HFFc6 (cell line): ENCODE results near the gene CLIC3. TPM values are rescaled to one million over a fixed set of nuclear protein-coding genes. Genes with fewer than 3 reads are reported as not detected.

Experiments
- DNase-seq: peaks from one replicate; pipeline ENCODE4 v3.0.0-alpha.2; 2018
- H3K27ac Mint-ChIP-seq: 2 replicates; pipeline ENCODE4 v1.8.0; 2020; ENCODE audit warnings: mild to moderate bottlenecking, mixed read lengths
- H3K27me3 Mint-ChIP-seq: 2 replicates; pipeline ENCODE4 v1.8.0; 2021; ENCODE audit warnings: mild to moderate bottlenecking, moderate library complexity, mixed read lengths; ENCODE audit not compliant: insufficient read depth
- H3K36me3 Mint-ChIP-seq: 2 replicates; pipeline ENCODE4 v1.8.0; 2021; ENCODE audit warnings: low read depth, mixed read lengths
- H3K4me1 Mint-ChIP-seq: 2 replicates; pipeline ENCODE4 v1.8.0; 2020; ENCODE audit warnings: low read depth, mixed read lengths
- H3K4me3 Mint-ChIP-seq: 2 replicates; pipeline ENCODE4 v1.8.0; 2020; ENCODE audit warnings: mild to moderate bottlenecking, moderate library complexity, mixed read lengths
- H3K9me3 Mint-ChIP-seq: 2 replicates; pipeline ENCODE4 v1.8.0; 2020; ENCODE audit warnings: mild to moderate bottlenecking, mixed read lengths
- total RNA-seq, 6 experiments: library from RNA; stranded (reverse); fragmentation: NEBNext Ultra II Directional; extraction: Animal tissue kit (Norgen Biotek cat#: 25700); gene quantifications; 2 replicates in 1 of 6; 3 replicates in 5 of 6; pipeline ENCODE4 v1.2.3, GENCODE V29; 2021
- TF ChIP-seq, protein P1 (sequence below): fragments of 200-600 bp; sonication (generic); IDR thresholded peaks from 2 replicates; pipeline ENCODE4 v1.5.0; 2021; ENCODE audit warnings: antibody characterized with exemption, mild to moderate bottlenecking

The CLIC3 gene
- total RNA-seq, 6 experiments from 2014 or later = 2.7 to 14.6 (median 4.0) TPM

DNA sequence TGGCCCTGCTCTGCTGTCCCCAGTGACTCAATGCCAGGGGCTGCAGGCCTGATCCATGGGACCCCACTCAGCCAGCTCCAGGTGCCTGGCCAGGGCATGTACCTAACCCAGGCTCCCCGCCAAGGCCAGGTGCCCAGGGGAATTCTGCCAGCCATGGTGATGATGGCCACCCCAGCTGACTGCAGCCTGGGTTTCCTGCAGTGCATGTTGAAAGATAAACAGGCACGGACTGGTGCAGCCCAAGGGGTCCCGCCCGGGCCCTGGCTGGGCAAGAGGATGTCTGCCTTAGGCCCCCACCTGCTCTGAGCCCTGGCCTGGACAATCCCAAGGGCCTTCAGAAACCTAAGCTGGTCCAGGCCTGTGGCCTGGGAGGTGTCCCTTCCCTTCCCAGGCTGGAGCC lies 30.5 kb upstream of the CLIC3 start:
- 0 out of 2 replicates have a peak, but pooled peaks cover 5% of the 10 kb centered on the region for H3K4me1 Mint-ChIP-seq
- peaks cover 3% of the 10 kb centered on the region; the same call in 1 of the 2 replicates for H3K27me3 Mint-ChIP-seq
- H3K4me3 Mint-ChIP-seq = peak overlapping the region; percentile 86
- no peak overlapping the region for H3K27ac Mint-ChIP-seq
- no peaks in the 10 kb centered on the region for H3K36me3 Mint-ChIP-seq
- H3K9me3 Mint-ChIP-seq = no peaks in the 10 kb centered on the region
- DNase-seq = no peak
- TF ChIP-seq, protein P1, sequence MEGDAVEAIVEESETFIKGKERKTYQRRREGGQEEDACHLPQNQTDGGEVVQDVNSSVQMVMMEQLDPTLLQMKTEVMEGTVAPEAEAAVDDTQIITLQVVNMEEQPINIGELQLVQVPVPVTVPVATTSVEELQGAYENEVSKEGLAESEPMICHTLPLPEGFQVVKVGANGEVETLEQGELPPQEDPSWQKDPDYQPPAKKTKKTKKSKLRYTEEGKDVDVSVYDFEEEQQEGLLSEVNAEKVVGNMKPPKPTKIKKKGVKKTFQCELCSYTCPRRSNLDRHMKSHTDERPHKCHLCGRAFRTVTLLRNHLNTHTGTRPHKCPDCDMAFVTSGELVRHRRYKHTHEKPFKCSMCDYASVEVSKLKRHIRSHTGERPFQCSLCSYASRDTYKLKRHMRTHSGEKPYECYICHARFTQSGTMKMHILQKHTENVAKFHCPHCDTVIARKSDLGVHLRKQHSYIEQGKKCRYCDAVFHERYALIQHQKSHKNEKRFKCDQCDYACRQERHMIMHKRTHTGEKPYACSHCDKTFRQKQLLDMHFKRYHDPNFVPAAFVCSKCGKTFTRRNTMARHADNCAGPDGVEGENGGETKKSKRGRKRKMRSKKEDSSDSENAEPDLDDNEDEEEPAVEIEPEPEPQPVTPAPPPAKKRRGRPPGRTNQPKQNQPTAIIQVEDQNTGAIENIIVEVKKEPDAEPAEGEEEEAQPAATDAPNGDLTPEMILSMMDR = no peak

DNA sequence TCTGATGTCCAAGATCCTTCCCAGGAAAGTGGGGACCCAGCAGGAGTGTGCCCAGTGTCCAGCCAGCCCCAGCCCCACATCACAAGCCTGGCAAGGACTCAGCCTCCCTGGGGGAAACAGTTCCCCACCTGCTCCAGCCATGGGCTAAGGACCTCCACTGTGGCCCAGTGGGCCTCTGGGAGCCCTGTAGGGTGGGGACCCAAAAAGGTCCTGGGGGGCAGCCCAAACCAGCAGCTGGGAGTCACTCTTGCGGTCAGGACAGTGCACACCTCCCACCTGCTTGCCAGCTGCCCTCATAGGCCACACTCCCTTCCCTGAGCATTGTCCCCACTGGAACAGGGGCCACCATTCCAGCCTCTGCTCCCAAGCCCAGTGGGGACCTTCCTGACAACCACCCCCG lies 30.0 kb upstream of the CLIC3 start:
- Mint-ChIP-seq H3K27ac (no peak overlapping the region), H3K36me3 (no peaks in the 10 kb centered on the region), H3K9me3 (no peaks in the 10 kb centered on the region), H3K27me3 (peaks cover 3% of the 10 kb centered on the region; the same call in 1 of the 2 replicates), H3K4me3 (no peak overlapping the region), H3K4me1 (0 out of 2 replicates have a peak, but pooled peaks cover 5% of the 10 kb centered on the region)
- TF ChIP-seq, protein P1 = no peak
- DNase-seq = no peak

DNA sequence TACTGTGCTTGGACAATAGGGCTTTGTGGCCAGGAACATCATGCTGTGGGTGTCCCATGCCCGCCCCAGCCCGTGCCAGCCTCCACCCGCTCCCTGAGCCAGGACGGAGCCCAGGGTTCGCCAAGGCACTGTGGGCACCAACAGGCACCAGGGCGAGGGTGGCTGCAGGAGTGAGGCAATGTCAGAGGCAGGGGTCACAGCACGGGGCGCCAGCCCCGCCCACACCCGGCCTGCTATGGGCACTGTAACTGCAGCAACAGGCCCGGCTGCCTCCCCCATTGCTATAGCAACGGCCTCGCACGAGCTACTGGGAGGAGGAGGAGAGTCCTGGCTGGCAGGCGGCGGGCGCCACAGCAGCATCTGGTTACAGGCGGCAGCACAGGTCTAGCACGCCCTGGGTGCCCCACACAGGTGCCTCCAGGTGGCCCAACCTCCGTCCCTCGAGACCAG lies 29.2 kb upstream of the CLIC3 start:
- TF ChIP-seq, protein P1 = no peak
- peaks cover 3% of the 10 kb centered on the region; the same call in 1 of the 2 replicates for H3K27me3 Mint-ChIP-seq
- no peaks in the 10 kb centered on the region for H3K36me3 Mint-ChIP-seq
- no peak overlapping the region for H3K27ac Mint-ChIP-seq
- no peaks in the 10 kb centered on the region for H3K9me3 Mint-ChIP-seq
- H3K4me1 Mint-ChIP-seq = 0 out of 2 replicates have a peak, but pooled peaks cover 5% of the 10 kb centered on the region
- DNase-seq = no peak
- no peak overlapping the region for H3K4me3 Mint-ChIP-seq

DNA sequence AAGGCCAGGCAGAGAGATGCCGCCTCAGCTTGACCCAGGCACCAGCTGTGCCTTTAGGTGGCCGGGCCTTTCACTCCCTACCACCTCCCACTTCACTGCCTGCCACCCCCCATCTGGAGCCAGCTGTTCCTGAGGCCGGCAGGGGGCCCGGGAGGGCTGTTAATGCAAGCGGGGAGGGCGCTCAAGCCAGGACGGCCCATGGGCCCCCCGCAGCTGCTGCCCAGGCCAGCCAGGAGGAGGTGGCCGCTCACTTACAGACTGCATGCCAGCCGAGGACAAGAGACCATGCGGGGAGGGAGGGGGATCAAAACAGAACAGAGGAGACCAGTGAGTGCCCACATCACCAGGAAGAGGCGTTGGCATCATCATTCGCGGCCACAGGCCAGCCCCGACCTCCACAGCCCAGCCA lies 27.2 kb upstream of the CLIC3 start:
- Mint-ChIP-seq H3K36me3 (no peaks in the 10 kb centered on the region), H3K9me3 (no peaks in the 10 kb centered on the region), H3K4me3 (no peak overlapping the region), H3K27ac (no peak overlapping the region), H3K27me3 (peaks cover 3% of the 10 kb centered on the region), H3K4me1 (0 out of 2 replicates have a peak, but pooled peaks cover 5% of the 10 kb centered on the region)
- DNase-seq = no peak
- TF ChIP-seq, protein P1 = no peak

DNA sequence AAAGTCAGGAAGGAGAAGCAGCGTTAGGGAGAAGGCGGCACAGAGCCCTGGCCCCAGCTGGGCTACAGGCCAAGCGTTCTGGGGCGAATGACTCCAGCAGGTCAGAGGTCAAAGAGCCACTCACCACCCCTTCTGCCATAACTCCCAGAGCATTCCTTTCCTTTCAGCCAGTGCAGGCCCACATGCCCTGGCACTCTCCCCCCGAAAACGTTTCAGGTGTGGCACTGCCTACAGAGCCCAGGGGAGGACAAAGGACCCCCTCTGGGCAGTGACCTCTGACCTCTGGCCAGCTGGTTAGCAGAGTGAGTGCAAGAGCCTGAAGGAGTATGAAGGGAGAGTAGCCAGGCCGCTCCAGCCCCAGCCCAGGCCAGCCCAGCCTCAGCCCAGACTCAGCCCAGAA lies 26.8 kb upstream of the CLIC3 start:
- 0 out of 2 replicates have a peak, but pooled peaks cover 5% of the 10 kb centered on the region for H3K4me1 Mint-ChIP-seq
- no peaks in the 10 kb centered on the region for H3K9me3 Mint-ChIP-seq
- H3K27ac Mint-ChIP-seq = no peak overlapping the region
- H3K27me3 Mint-ChIP-seq = peaks cover 3% of the 10 kb centered on the region
- DNase-seq = no peak
- no peaks in the 10 kb centered on the region for H3K36me3 Mint-ChIP-seq
- TF ChIP-seq, protein P1 = no peak
- no peak overlapping the region for H3K4me3 Mint-ChIP-seq

DNA sequence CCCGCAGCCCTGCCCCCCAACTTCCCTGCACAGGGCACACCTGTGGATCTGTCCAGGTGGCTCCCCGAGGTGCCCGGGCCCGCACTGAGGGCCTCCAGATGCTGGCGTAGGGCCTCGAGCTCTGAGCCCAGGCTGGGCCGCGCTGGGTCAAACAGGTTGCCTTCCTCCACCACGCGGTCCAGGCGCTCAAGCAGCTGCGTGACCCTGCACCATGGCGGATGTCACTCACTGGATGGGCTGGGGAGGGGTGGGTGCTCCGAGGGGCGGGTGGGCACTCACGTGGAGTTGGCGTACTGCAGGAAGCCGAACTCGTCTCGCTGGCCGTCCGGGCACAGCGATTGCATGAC lies 26.3 kb upstream of the CLIC3 start:
- no peak overlapping the region for H3K4me3 Mint-ChIP-seq
- H3K27ac Mint-ChIP-seq = no peak overlapping the region
- DNase-seq = no peak
- 0 out of 2 replicates have a peak, but pooled peaks cover 5% of the 10 kb centered on the region for H3K4me1 Mint-ChIP-seq
- H3K27me3 Mint-ChIP-seq = peaks cover 3% of the 10 kb centered on the region
- H3K9me3 Mint-ChIP-seq = no peaks in the 10 kb centered on the region
- H3K36me3 Mint-ChIP-seq = no peaks in the 10 kb centered on the region
- TF ChIP-seq, protein P1 = no peak
